Fibroblast of lung (primary cell): ENCODE measurements around the gene SMAD3. TPM values are rescaled to one million over a fixed set of nuclear protein-coding genes. Genes with fewer than 3 reads are reported as not detected.
A peak's percentile ranks its signal among the peaks of the same experiment; 100 is the strongest.

Source experiments
- DNase-seq, 2 donors: peaks; one replicate each; pipeline versions ENCODE4 v3.0.0 to v3.0.0-alpha.2; 2010; ENCODE audit warnings: low read depth in 2 of 2
- H2AFZ ChIP-seq: 2 replicates; pipeline ENCODE4 v1.5.1; 2012; ENCODE audit warnings: low read length, control low read depth, inconsistent platforms
- H3K27ac ChIP-seq: 2 replicates; pipeline ENCODE4 v1.5.1; 2011; ENCODE audit warnings: low read length, control low read depth; ENCODE audit not compliant: insufficient read depth
- H3K27me3 ChIP-seq: 2 replicates; pipeline ENCODE4 v1.5.1; 2011; ENCODE audit warnings: mild to moderate bottlenecking, low read length; ENCODE audit not compliant: control insufficient read depth, insufficient read depth
- H3K36me3 ChIP-seq: 2 replicates; pipeline ENCODE4 v1.5.1; 2011; ENCODE audit warnings: low read length; ENCODE audit not compliant: control insufficient read depth, insufficient read depth
- H3K4me1 ChIP-seq: 2 replicates; pipeline ENCODE4 v1.5.1; 2011; ENCODE audit warnings: low read length; ENCODE audit not compliant: control insufficient read depth, insufficient read depth; ENCODE audit errors: extremely low read depth
- H3K4me2 ChIP-seq: 2 replicates; pipeline ENCODE4 v1.5.1; 2011; ENCODE audit warnings: low read length, control low read depth; ENCODE audit not compliant: insufficient read depth; ENCODE audit errors: extremely low read depth
- H3K4me3 ChIP-seq, 4 experiments: fragments of 200-600 bp in 1 of 4; sonication (generic) in 1 of 4; replicated peaks in 1 of 4; 2 replicates each; pipeline ENCODE4 v1.5.1; 2011 to 2016; ENCODE audit warnings: low read length in 4 of 4, low read depth in 3 of 4, mild to moderate bottlenecking in 3 of 4, control low read depth in 2 of 4, inconsistent platforms in 1 of 4, mixed read lengths in 1 of 4; ENCODE audit not compliant: insufficient read depth in 1 of 4; ENCODE audit errors: control extremely low read depth in 1 of 4
- H3K79me2 ChIP-seq: 2 replicates; pipeline ENCODE4 v1.5.1; 2012; ENCODE audit warnings: mild to moderate bottlenecking, low read length, inconsistent platforms; ENCODE audit not compliant: control insufficient read depth, insufficient read depth
- H3K9ac ChIP-seq: 2 replicates; pipeline ENCODE4 v1.5.1; 2011; ENCODE audit warnings: mild to moderate bottlenecking, low read length, control low read depth; ENCODE audit not compliant: insufficient read depth
- H3K9me3 ChIP-seq: 2 replicates; pipeline ENCODE4 v1.5.1; 2012; ENCODE audit warnings: low read depth, low read length; ENCODE audit not compliant: control insufficient read depth, insufficient read depth
- H4K20me1 ChIP-seq: 2 replicates; pipeline ENCODE4 v1.5.1; 2011; ENCODE audit warnings: low read length; ENCODE audit not compliant: control insufficient read depth, insufficient read depth; ENCODE audit errors: extremely low read depth
- CTCF ChIP-seq, 2 donors: IDR thresholded peaks in 1 of 2; conservative IDR thresholded peaks in 1 of 2; 1 replicate in 1 of 2; 2 replicates in 1 of 2; pipeline ENCODE4 v1.5.1; 2011 to 2012; ENCODE audit warnings: low read length in 2 of 2, control low read depth in 1 of 2, inconsistent platforms in 1 of 2, low read depth in 1 of 2, mild to moderate bottlenecking in 1 of 2
- EZH2 ChIP-seq: IDR thresholded peaks from 2 replicates; pipeline ENCODE4 v1.5.1; 2012; ENCODE audit warnings: low read length, control low read depth, mild to moderate bottlenecking; ENCODE audit errors: missing control alignments
- polyA plus RNA-seq, 2 donors: library from polyadenylated mRNA; depleted of rRNA in 1 of 2; stranded (reverse) in 1 of 2; unstranded in 1 of 2; fragments of >200 nt; gene quantifications; 2 replicates each; pipeline ENCODE4 v1.2.1, GENCODE V29; 2011 to 2012; ENCODE audit warnings: missing spikeins in 1 of 2
- total RNA-seq: library from RNA; depleted of rRNA; stranded (reverse); fragments of >200 nt; gene quantifications from 2 replicates; pipeline ENCODE4 v1.2.1, GENCODE V29; 2014

The SMAD3 gene
- total and polyA plus RNA-seq, 2 donors (not counting 1 experiment from before 2014, with no cell fraction given): 69.9 to 173 TPM

- TF ChIP-seq EZH2 (no peak), CTCF (conservative IDR thresholded peaks at IDR 0.05 in 1 of 2, IDR thresholded peaks at IDR 0.05 in 1 of 2; ENCODE audit: low read depth in 1 of 2, low read length in 2 of 2) (no peak)
- H3K4me2 ChIP-seq: no peak overlapping the region
- no peak overlapping the region for H3K9ac ChIP-seq
Measured at GRCh38 chr15:67040277-67040676, 25.1 kb upstream of the SMAD3 start.

GRCh38 chr15:67042551-67043142, 22.8 kb upstream of the SMAD3 start:
- Histone ChIP-seq H3K4me3 (no peak overlapping the region), H4K20me1 (no peaks in the 10 kb centered on the region), H2AFZ (no peak overlapping the region), H3K79me2 (no peaks in the 10 kb centered on the region), H3K9me3 (no peaks in the 10 kb centered on the region), H3K36me3 (no peaks in the 10 kb centered on the region), H3K4me1 (peaks cover 24% of the 10 kb centered on the region), H3K27me3 (no peaks in the 10 kb centered on the region), H3K4me2 (peak overlapping the region; percentile 20), H3K9ac (no peak overlapping the region), H3K27ac (peak overlapping the region; percentile 46)
- TF ChIP-seq CTCF (conservative IDR thresholded peaks at IDR 0.05 in 1 of 2, IDR thresholded peaks at IDR 0.05 in 1 of 2; ENCODE audit: low read depth in 1 of 2, low read length in 2 of 2) (no peak), EZH2 (no peak)
- peak in 1 of 2 donors; percentile 70 for DNase-seq

More at GRCh38 chr15:67040277-67040676, 25.1 kb upstream of the SMAD3 start:
- peaks cover 19% of the 10 kb centered on the region for H3K4me1 ChIP-seq
- DNase-seq: no peak
- no peak overlapping the region for H3K4me3 ChIP-seq
- no peaks in the 10 kb centered on the region for H3K9me3 ChIP-seq
- H3K27me3 ChIP-seq: no peaks in the 10 kb centered on the region
- no peak overlapping the region for H3K27ac ChIP-seq
- H4K20me1 ChIP-seq: no peaks in the 10 kb centered on the region
- H3K79me2 ChIP-seq: no peaks in the 10 kb centered on the region
- H3K36me3 ChIP-seq: no peaks in the 10 kb centered on the region
- no peak overlapping the region for H2AFZ ChIP-seq

GRCh38 chr15:67043939-67044771, 21.2 kb upstream of the SMAD3 start:
- H3K79me2 ChIP-seq: no peaks in the 10 kb centered on the region
- no peaks in the 10 kb centered on the region for H3K27me3 ChIP-seq
- no peak overlapping the region for H3K9ac ChIP-seq
- peak overlapping the region; percentile 13 for H3K4me2 ChIP-seq
- H3K9me3 ChIP-seq: no peaks in the 10 kb centered on the region
- H2AFZ ChIP-seq: no peak overlapping the region
- H3K4me3 ChIP-seq: no peak overlapping the region
- H4K20me1 ChIP-seq: no peaks in the 10 kb centered on the region
- H3K27ac ChIP-seq: peak overlapping the region; percentile 87
- peak; percentile 74 to 95 for DNase-seq
- H3K4me1 ChIP-seq: peaks cover 36% of the 10 kb centered on the region
- no peak for TF ChIP-seq EZH2
- TF ChIP-seq CTCF (conservative IDR thresholded peaks at IDR 0.05 in 1 of 2, IDR thresholded peaks at IDR 0.05 in 1 of 2; ENCODE audit: low read depth in 1 of 2, low read length in 2 of 2): no peak
- H3K36me3 ChIP-seq: no peaks in the 10 kb centered on the region
